HAP-1 (cell line): ENCODE data around the gene HACE1.
"Not testable (repeated sequence)": the region's sequence is repeated elsewhere in the genome, so short reads cannot be mapped to it uniquely, and the experiment has no call there.

Source experiments
- DNase-seq, 2 experiments: peaks; one replicate each; pipeline ENCODE4 v3.0.0-alpha.2; 2016 to 2020; ENCODE audit warnings: low spot score in 2 of 2
- H3K27me3 ChIP-seq: fragments of 250-450 bp; sonication (Bioruptor Pico); 2 replicates; pipeline ENCODE4 v1.5.1; 2020; ENCODE audit warnings: low read depth, mild to moderate bottlenecking, moderate library complexity
- H3K36me3 ChIP-seq: fragments of 250-450 bp; sonication (Bioruptor Pico); replicated peaks from 2 replicates; pipeline ENCODE4 v1.5.1; 2020; ENCODE audit warnings: mild to moderate bottlenecking
- H3K4me1 ChIP-seq: fragments of 250-450 bp; sonication (Bioruptor Pico); 2 replicates; pipeline ENCODE4 v1.5.1; 2020; ENCODE audit warnings: mild to moderate bottlenecking
- H3K4me3 ChIP-seq: fragments of 250-450 bp; sonication (Bioruptor Pico); 2 replicates; pipeline ENCODE4 v1.5.1; 2020; ENCODE audit warnings: mild to moderate bottlenecking, moderate library complexity
- H3K9me3 ChIP-seq: fragments of 250-450 bp; sonication (Bioruptor Pico); 2 replicates; pipeline ENCODE4 v1.5.1; 2020; ENCODE audit warnings: mild to moderate bottlenecking, moderate library complexity
- in situ Hi-C: fragments of 300-500 bp; cut with MboI; formaldehyde crosslinking; loops from 3 replicates; pipeline ENCODE4 v1.14.3; 2020; ENCODE audit warnings: low sequenced_read_pairs, inconsistent platforms, mixed read lengths

The HACE1 gene

DNA sequence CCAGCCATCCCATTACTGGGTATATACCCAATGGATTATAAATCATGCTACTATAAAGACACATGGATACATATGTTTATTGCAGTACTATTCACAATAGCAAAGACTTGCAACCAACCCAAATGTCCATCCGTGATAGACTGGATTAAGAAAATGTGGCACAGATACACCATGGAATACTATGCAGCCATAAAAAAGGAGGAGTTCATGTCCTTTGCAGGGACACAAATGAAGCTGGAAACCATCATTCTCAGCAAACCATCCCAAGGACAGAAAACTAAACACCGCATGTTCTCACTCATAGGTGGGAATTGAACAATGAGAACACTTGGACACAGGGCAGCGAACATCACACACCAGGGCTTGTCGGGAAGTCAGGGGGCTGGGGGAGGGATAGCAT, 54.4 kb downstream of the HACE1 start:
- H3K4me1 ChIP-seq, DNase-seq, H3K4me3 ChIP-seq, H3K9me3 ChIP-seq, in situ Hi-C loops, H3K27me3 ChIP-seq, H3K36me3 ChIP-seq: not testable (repeated sequence)

- Histone ChIP-seq H3K4me3 (no peak overlapping the region), H3K9me3 (no peaks in the 10 kb centered on the region), H3K4me1 (no peaks in the 10 kb centered on the region), H3K27me3 (no peaks in the 10 kb centered on the region), H3K36me3 (no peaks in the 10 kb centered on the region)
- in situ Hi-C loops: no loop called here
- no peak for DNase-seq
Measured at GRCh38 chr6:104799134-104799657, 60.5 kb downstream of the HACE1 start.

DNA sequence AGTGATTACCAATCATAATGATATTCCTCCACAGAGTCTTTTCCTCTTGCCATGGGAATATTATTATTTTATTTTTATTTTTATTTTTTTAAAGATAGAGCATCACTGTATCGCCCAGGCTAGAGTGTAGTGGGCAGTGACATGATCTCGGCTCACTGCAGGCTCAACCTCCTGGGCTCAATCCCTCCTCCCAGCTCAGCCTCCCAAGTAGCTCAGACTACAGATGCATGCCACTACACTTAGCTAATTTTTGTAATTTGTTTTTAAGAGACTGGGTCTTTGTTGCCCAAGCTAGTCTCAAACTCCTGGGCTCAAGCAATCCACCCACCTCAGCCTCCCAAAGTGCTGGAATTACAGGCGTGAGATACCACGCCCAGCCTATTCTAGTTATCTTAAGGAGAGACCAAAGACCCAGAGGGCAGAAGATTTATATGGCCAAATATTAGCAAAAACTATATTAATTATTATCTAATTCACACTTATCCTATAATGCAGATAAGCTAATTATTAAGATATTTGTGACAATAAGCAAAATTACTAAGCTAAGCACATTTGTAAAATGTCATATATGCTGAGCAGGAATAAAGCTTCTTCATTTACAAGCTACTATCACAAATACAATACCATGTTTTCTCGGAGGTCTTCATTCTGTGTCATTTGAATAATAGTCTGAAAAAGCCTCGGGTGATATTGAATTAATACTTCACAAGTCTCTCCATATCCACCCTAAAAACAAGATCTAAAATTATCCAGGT, 63.5 kb downstream of the HACE1 start:
- no peaks in the 10 kb centered on the region for H3K27me3 ChIP-seq
- no peaks in the 10 kb centered on the region for H3K36me3 ChIP-seq
- no peaks in the 10 kb centered on the region for H3K9me3 ChIP-seq
- no peak for DNase-seq
- H3K4me3 ChIP-seq: no peak overlapping the region
- H3K4me1 ChIP-seq: no peaks in the 10 kb centered on the region
- in situ Hi-C loops: no loop called here

DNA sequence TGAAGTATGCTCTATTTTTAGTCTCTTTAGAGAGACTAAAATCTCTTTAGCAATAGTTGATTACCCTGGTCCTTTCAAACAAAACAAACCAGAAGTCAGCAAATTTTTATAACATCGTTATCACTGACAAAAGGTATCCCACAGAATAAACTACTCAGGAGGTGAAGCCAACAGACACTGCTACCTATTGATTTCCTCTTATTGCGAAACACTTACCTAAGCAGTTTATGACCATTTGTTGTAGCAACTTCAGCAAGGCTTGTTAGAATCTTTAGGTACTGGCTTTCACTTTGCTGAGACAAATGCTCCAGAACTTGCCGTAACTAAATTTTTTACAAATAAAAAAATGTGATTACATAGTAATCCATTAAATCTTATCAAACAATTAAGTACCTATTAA, 64.4 kb downstream of the HACE1 start:
- no peaks in the 10 kb centered on the region for H3K27me3 ChIP-seq
- H3K9me3 ChIP-seq: no peaks in the 10 kb centered on the region
- no peaks in the 10 kb centered on the region for H3K4me1 ChIP-seq
- in situ Hi-C loops: no loop called here
- no peak overlapping the region for H3K4me3 ChIP-seq
- no peak for DNase-seq
- H3K36me3 ChIP-seq: no peaks in the 10 kb centered on the region

DNA sequence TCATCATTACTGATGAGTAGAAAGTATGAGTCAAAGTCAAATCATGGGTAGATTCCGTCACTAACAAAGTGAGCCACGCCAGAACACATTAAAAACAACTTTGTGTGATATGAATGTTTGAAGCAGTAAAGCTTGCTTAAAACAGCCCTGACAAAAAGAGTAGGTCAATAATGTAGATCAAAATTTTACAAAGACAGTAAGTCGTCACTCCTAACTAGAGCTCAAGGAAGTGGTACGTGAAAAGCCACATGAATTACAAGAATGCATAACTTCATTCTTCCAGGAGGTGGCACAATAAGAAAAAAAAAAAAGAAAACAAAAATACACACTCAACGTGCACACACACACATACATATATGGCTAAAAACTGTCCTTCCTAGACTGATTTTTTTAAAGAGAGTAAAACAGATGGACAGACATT, 69.9 kb downstream of the HACE1 start:
- in situ Hi-C loops: no loop called here
- Histone ChIP-seq H3K4me3 (no peak overlapping the region), H3K9me3 (no peaks in the 10 kb centered on the region), H3K27me3 (no peaks in the 10 kb centered on the region), H3K36me3 (no peaks in the 10 kb centered on the region), H3K4me1 (no peaks in the 10 kb centered on the region)
- DNase-seq: peak in 1 of 2 experiments; percentile 43

- no peaks in the 10 kb centered on the region for H3K4me1 ChIP-seq
- no peak for DNase-seq
- in situ Hi-C loops: no loop called here
- no peaks in the 10 kb centered on the region for H3K9me3 ChIP-seq
- no peak overlapping the region for H3K4me3 ChIP-seq
- H3K36me3 ChIP-seq: no peaks in the 10 kb centered on the region
- H3K27me3 ChIP-seq: no peaks in the 10 kb centered on the region
Measured at GRCh38 chr6:104788400-104788799, 71.3 kb downstream of the HACE1 start.

DNA sequence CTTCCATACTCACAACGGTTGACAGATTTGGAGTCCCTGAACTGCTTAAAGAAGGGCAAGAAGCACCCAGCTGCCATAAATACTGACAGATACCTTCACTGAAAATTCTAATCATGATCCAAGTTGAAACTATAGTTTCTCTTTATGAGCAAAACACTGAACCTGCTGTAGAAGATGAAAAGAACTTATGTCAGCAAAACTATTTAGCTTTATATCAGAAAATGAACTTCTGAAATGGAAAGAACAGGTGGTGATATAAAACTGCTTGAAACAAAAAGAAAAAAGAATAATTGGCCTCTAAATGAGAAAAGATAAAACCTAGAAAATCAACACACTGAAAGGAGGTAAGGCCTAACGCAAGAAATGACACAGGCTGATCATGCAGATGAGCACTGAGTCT, 72.4 kb downstream of the HACE1 start:
- H3K36me3 ChIP-seq: no peaks in the 10 kb centered on the region
- no peak for DNase-seq
- H3K9me3 ChIP-seq: no peaks in the 10 kb centered on the region
- no peak overlapping the region for H3K4me3 ChIP-seq
- no peaks in the 10 kb centered on the region for H3K27me3 ChIP-seq
- no peaks in the 10 kb centered on the region for H3K4me1 ChIP-seq
- in situ Hi-C loops: no loop called here

GRCh38 chr6:104784884-104785283, 74.8 kb downstream of the HACE1 start:
- H3K36me3 ChIP-seq: no peaks in the 10 kb centered on the region
- in situ Hi-C loops: no loop called here
- H3K9me3 ChIP-seq: no peaks in the 10 kb centered on the region
- H3K4me1 ChIP-seq: no peaks in the 10 kb centered on the region
- no peak for DNase-seq
- H3K27me3 ChIP-seq: no peaks in the 10 kb centered on the region
- no peak overlapping the region for H3K4me3 ChIP-seq

GRCh38 chr6:104771258-104771832, 88.4 kb downstream of the HACE1 start:
- no peak overlapping the region for H3K4me3 ChIP-seq
- in situ Hi-C loops: loop anchor here (10.0 kb wide), 1 partner anchor 87 kb away; no protein-coding TSS in a partner anchor
- peak in 1 of 2 experiments; percentile 43 for DNase-seq
- peaks cover 7% of the 10 kb centered on the region; the same call in 1 of the 2 replicates for H3K4me1 ChIP-seq
- H3K36me3 ChIP-seq: no peaks in the 10 kb centered on the region
- no peaks in the 10 kb centered on the region for H3K9me3 ChIP-seq
- no peaks in the 10 kb centered on the region for H3K27me3 ChIP-seq

DNA sequence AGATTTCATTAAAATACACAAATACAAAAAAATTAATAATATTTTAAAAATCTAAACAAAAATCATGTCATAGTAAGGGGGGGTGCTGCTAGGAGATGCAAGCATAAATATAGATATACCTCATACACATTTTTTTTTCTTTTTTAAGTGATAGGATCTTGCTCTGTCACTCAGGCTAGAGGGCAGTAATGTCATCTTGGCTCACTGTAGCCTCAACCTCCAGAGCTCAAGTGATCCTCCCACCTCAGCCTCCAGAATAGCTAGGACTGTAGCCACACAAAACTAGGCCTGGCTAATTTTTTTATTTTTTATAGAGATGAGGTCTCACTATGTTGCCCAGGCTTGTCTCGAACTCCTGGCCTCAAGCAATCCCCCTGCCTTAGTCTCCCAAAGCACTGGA, 90.8 kb downstream of the HACE1 start:
- DNase-seq: no peak
- Histone ChIP-seq H3K36me3 (no peaks in the 10 kb centered on the region), H3K4me3 (no peak overlapping the region), H3K27me3 (no peaks in the 10 kb centered on the region), H3K9me3 (no peaks in the 10 kb centered on the region), H3K4me1 (peaks cover 7% of the 10 kb centered on the region; the same call in 1 of the 2 replicates)
- in situ Hi-C loops: loop anchor here (10.0 kb wide), 1 partner anchor 244 kb away; no protein-coding TSS in a partner anchor

GRCh38 chr6:104766595-104766994, 93.1 kb downstream of the HACE1 start:
- H3K4me1 ChIP-seq: peaks cover 7% of the 10 kb centered on the region; the same call in 1 of the 2 replicates
- H3K9me3 ChIP-seq: no peaks in the 10 kb centered on the region
- DNase-seq: peak in 1 of 2 experiments; percentile 11
- no peaks in the 10 kb centered on the region for H3K27me3 ChIP-seq
- H3K36me3 ChIP-seq: no peaks in the 10 kb centered on the region
- H3K4me3 ChIP-seq: no peak overlapping the region
- in situ Hi-C loops: loop anchor here (10.0 kb wide), 1 partner anchor 242 kb away; no protein-coding TSS in a partner anchor

DNA sequence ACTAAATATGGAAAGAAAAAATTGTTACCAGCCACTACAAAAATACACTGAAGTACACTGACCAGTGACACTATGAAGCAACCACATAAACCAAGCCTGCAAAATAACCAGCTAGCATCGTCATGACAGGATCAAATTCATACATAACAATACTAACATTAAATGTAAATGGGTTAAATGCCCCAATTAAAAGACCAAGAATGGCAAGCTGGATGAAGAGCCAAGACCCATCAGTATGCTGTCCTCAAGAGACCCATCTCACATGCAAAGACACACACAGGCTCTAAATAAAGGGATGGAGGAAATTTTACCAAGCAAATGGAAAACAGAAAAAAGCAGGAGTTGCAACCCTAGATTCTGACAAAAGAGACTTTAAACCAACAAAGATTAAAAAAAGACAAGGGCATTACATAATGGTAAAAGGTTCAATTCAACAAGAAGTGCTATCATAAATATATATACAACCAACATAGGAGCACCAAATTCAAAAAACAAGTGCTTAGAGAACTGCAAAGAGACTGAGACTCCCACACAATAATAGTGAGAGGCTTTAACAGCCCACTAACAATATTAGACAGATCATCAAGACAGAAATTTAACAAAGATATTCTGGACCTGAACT, 104.8 kb downstream of the HACE1 start:
- Histone ChIP-seq H3K27me3 (no peaks in the 10 kb centered on the region), H3K4me1 (peaks cover 3% of the 10 kb centered on the region), H3K9me3 (0 out of 2 replicates have a peak, but pooled peaks cover 3% of the 10 kb centered on the region), H3K4me3 (no peak overlapping the region), H3K36me3 (no peaks in the 10 kb centered on the region)
- in situ Hi-C loops: no loop called here
- DNase-seq: no peak

DNA sequence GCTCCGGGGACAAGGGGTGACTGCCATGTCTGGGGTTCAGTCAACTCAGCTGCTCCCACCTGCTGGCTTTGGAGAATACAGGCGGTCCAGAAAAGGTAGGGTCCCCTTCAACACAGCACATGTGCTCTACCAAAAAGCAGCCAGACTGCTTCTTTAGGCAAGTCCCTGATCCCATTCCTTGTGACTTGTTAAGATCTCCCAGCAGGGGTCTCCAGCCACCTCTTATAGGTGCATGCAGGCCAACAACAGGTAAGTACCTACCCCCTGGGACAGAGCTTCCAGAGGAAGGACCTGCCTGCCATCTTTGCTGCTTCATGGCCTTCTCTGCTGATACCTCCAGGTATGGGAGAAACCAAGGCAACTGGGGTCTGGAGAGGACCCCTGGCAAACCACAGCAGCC, 106.5 kb downstream of the HACE1 start:
- 0 out of 2 replicates have a peak, but pooled peaks cover 3% of the 10 kb centered on the region for H3K9me3 ChIP-seq
- no peaks in the 10 kb centered on the region for H3K27me3 ChIP-seq
- H3K4me3 ChIP-seq: no peak overlapping the region
- in situ Hi-C loops: no loop called here
- DNase-seq: no peak
- H3K4me1 ChIP-seq: peaks cover 3% of the 10 kb centered on the region
- no peaks in the 10 kb centered on the region for H3K36me3 ChIP-seq

GRCh38 chr6:104750449-104750848, 109.3 kb downstream of the HACE1 start:
- Histone ChIP-seq H3K9me3 (0 out of 2 replicates have a peak, but pooled peaks cover 3% of the 10 kb centered on the region), H3K4me3 (no peak overlapping the region), H3K36me3 (no peaks in the 10 kb centered on the region), H3K27me3 (no peaks in the 10 kb centered on the region), H3K4me1 (peaks cover 3% of the 10 kb centered on the region)
- no peak for DNase-seq
- in situ Hi-C loops: no loop called here
